Measurements from ENCODE around the gene UAP1L1.
"Not testable (repeated sequence)": the region's sequence is repeated elsewhere in the genome, so short reads cannot be mapped to it uniquely, and the experiment has no call there.

Gene UAP1L1, protein sequence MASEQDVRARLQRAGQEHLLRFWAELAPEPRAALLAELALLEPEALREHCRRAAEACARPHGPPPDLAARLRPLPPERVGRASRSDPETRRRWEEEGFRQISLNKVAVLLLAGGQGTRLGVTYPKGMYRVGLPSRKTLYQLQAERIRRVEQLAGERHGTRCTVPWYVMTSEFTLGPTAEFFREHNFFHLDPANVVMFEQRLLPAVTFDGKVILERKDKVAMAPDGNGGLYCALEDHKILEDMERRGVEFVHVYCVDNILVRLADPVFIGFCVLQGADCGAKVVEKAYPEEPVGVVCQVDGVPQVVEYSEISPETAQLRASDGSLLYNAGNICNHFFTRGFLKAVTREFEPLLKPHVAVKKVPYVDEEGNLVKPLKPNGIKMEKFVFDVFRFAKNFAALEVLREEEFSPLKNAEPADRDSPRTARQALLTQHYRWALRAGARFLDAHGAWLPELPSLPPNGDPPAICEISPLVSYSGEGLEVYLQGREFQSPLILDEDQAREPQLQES

DNA sequence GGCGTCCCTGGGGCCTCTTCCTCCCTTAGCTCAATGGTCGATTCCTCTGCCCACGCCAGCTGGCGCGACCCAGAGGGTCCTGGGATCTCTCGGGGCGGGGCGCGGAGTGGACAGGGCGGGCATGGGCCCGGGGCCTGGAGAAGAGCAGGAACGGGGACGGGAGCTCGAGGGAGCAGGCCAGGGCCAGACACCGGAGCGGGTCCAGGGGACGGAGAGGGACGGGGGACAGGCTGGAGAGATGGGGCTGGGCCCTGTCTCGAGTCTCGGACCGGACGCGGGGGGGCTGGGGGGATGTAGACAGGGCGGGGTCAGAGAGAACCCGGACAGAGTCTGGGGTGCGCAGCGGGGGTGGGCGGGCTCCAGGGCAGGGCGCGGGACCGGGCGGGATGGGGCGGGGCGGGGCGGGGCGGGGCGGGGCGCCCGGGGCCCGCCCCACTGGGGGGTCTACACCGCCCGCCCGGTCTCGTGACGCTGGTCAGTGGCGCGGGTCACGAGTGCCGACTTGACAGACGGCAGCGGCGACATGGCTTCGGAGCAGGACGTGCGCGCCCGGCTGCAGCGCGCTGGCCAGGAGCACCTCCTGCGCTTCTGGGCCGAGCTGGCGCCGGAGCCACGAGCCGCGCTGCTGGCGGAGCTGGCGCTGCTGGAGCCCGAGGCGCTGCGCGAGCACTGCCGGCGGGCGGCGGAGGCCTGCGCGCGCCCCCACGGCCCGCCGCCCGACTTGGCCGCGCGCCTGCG is at the start of gene UAP1L1:
Gene UAP1L1, plus strand, starts transcription at position 508 of the 738 bp plus-strand sequence. Its CDS starts 16 bp downstream, at position 524.
- DNase-seq: peak; percentile 18

DNA sequence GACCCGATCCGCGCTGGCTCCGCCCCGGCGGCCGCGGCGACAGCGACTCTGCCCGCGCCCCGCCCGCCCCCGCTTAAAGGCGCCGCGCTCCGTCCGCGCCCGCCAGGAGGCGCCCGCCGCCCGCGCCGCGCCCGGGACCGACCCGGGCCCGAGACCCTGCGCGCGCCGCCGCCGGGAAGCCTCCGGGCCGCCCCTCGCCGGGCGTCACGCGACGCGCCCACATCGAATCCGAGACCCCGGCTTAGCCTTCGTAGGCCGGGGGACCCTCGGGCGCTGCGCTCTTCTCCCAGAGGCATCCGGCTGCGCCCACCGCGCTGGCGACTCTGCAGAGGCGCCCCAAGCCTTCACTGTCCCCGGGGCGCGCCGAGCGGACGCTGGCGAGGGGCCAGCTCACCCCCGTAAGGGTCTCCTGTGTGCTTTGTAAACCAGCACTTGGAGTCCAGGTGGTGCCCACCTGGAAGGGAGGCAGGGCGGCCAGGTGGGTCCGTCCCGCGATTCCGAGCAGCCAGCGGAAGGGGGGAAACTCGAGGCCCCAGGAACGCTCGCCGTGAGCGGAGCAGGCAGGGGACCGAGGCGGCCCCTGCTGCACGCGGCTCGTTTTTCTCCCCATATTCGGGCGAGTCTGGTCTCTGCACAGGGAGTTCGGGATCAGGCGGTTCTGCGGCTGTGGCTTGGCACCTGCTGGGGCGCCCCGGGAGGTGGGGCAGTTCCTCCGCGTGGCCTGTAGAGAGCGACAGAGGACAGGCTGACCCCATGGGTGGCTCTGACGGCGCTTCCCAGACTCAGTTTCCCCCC is 48.9 kb upstream of the UAP1L1 start:
- peak; percentile 35 for DNase-seq

DNA sequence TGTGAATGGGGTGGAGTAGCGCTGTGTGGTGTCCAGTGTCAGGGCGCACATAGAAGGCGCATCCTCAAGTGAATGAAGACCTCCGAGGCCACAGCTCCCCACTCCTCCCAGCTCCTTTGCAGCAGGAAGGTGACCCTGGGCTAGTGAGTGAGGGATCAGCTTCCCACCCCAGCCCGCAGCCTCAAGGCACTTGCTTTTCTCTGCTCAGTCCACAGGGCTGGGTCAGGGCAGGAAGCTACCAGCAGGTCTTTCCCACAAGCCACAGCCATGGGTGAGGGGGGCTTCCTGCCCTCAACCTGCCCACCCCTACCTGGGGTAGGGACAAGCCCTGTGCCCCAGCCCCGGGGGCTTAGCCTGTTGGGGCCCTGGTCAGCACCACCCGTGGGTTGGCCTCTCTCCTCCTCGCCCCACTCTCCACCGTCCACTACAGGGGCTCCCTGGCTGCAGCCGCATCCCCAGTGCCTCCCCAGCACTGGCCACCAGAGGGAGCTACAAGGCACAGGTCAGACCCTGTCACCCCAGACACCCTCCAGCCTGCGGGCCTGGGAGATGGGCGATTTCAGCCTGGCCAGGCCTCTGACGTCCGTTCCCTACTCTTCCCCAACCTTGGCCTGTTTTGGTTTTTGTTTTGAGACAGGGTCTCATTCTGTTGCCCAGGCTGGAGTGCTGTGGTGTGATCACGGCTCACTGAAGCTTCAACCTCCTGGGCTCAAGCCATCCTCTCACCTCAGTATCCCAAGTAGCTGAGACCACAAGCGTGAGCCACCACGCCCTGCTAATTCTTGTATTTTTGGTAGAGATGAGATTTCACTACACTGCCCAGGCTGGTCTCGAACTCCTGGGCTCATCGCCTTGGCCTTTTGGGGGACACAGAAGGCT is 48.0 kb upstream of the UAP1L1 start:
- DNase-seq: no peak

DNA sequence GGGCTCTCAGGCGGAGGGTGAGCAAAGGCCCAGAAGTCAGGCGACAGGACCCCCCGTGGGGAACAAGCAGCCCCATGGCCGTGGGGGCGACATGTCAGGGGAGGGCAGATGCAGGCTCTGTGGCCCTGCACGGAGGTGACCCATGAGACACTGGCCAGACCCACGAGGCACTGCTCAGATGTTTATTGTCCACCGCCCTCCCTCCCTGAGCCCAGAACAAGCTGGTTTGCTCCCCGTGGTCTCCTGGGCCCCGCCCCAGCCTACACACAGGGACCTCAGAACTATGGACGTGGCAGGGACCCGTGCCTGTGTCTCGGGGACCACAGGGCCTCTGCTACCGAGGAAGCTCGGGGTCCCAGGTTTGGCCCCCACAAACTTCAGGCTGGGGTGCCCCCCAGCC is 47.3 kb upstream of the UAP1L1 start:
- no peak for DNase-seq

DNA sequence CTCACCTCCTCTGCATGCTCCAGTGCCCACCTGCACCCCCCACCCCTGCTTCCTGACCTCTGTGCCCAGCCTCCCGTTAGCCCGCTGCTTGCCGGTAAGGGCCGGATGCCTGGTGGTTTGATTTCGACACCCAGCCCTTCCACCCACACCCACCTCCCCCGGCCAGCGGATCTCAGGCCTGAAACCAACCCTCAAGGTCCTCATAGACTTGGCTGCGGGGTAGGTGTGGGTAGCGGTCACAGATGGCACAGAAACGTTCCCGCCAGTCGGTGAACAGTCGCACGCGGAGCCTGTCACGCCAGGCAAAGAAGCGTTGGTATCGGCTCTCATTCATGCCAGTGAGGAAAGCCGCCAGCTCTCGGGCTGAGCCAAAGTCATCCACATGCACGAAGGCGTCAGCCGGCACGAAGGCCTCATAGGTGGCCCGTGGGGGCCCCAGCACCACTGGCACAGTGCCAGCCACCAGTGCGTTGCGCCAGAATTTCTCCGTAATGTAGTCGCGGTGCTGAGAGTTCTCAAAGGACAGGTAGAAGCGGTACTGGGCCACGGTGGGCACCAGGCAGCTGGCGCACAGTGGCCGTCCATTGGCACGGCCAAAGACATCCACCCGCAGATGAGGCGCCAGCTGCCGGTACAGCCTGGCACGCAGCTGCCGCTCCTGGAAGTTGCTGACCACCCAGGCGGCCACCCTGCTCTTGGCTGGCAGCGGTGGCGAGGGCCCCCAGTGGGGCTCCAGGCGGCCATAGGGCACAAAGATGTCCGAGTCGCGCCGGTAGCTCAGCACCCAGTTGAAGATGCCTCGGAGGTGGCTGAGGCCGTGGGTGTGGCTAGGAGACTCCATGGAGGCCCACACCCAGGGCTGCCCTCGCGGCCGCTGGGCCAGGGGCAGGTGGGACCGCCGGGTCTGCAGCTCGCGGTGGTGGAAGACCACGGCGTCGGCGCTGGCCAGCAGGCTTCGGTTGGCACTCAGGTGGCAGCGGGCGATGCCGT is 46.5 kb upstream of the UAP1L1 start:
- DNase-seq: no peak

DNA sequence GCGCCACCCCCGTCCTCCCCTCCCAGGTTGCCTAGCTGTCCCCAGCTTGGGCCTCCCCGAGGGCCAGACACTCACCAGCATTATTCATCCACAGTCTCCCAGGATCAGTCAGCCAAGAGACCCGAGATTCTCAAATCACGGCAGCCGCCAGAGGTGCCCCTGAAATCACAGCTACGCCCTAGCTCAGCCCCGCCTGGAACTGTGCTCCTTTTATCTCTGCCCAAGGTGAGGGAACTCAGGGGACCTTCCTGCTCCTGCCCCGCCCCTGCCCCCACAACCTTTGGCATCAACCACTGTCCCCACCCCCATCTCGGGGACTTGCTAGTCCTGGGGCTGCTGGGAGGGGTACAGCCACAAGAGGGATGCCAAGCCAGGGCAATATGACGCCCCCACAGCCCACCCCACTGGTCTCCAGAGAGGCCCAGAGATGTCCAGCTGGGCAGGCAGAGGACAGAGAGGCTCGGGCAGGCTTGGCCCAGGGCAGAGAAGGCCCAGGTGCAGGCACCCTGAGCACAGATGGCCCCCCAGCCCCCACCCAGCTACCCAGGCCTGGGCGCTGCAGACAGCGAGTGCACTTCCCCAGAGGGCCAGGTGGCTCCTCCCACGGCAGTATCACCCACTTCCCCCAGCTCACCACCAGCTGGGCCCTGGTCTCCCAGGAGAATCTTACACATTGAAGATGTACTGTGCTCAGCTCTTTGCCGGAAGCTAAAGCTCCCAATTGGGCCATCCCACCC is 45.2 kb upstream of the UAP1L1 start, which contains the start of gene FUT7:
Gene FUT7, minus strand, starts transcription at position 185 of the 737 bp plus-strand sequence. Its CDS starts 97 bp downstream, at position 88.
- no peak for DNase-seq

DNA sequence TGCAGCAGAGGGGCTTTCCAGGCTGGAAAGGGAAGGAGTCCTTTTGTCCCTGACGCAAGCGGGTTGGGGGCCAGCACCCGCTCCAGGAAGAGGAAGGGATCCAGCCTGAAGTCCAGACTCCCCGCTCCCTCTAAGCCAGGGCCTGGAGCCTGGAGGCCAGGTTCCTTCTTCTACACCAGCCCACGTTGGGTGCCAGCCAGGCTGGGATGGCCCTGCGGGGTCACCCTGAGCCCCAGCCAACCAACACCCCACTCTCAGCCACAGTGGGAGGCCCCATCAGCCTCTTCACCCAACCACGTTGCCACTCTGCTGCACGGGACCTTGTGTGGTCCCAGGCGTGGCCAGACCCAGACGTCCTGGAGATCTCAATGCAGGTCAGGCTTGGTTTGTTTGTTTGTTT is 44.5 kb upstream of the UAP1L1 start:
- DNase-seq: no peak

DNA sequence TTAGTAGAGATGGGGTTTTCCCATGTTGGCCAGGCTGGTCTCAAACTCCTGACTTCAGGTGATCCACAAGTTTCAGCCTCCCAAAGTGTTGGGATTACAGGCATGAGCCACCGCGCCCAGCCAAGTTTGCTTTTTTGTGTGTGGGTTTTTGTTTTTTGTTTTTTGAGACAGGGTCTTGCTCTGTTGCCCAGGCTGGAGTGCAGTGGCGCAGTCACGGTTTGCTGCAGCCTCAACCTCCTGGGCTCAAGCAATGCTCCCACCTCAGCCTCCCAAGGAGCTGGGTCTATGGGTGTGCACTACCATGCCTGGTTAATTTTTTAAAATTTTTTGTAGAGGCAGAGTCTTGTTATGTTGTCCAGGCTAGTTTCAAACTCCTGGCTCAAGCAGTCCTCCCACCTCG is 43.8 kb upstream of the UAP1L1 start:
- not testable (repeated sequence) for DNase-seq

DNA sequence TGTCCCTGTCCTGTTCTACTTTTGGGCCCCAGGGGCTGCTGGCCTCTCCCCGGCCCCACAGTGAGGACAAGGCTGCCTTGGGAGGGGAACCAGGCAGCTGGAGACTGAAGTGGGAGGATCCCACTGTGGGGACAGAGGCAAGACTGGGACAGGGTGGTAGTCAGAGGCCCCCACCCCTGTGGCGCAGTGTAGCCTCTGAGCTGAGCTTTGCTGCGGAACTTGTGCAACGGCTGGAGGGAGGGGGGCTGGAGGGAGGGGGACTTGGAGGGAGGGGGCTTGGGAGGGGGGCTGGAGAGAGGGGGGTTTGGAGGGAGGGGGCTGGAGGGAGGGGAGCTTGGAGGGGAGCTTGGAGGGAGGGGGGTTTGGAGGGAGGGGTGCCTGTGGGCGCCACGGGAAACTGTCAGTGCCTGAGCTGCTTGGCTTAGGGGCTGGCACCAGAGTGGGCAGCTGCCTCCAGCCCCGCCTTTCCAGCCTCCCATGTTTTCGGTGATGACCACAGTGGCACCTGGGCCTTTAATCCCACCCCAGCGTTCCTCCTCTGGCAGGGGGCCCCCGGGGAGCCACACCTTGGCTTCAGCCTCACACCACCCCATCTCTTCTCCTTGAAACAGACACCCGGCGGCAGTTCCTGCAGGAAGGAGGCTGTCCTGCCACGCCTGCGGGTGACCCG is 43.1 kb upstream of the UAP1L1 start:
- DNase-seq: no peak

DNA sequence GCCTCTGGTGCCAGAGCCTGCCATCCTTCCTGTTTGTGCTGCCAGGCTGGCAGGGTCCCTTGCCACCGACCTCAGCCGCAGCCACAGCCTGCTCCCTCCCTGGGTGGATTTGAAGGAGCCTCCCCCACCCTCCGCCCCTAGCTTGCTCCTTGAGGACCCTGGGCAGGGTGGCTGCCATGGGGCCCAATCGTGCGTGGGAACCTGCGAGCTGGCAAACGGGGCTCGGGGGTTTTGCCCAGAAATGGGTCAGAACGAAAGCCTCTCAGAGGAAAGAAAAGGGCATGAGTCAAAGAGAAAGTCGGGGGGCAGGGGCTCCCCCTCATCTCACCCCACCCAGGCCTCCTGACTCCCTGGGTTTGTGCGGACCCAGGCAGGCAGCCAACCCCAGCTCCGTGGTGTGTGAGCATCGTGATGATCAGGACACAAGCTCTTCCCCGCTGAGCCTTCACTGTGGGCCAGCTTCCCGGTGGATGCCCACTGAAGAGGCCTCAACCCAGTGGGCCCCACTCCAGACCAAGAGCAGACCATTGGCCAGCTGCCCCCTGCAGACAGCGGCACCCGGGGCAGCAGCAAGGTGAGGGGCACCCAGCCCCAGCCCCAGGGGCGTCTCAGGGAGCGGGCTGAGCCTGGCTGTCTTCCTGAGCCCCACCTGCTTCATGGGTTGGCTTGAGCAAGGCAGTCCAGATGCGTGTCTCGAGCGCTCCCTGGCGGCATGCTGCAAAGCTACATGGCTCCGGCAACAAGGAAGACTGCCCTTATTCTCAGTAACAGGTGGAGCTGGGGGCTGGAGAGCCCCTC is 42.4 kb upstream of the UAP1L1 start:
- DNase-seq: peak; percentile 65

DNA sequence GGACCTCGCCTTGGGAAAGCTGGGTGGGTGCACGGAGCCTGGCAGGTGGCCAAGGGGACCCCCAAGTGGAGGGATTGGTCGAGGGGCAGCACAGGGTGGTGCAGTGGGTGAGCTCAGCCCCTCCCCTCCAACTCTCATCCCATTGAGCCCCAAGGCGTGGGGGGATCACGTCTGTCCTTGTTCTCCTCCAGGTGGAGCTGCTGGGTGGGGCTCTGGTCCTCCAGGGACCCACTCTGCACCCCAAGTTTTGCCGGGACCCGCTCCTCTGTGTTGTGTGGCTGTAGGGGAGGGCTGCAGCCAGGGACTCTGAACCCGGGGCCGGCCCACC is 41.8 kb upstream of the UAP1L1 start:
- DNase-seq: no peak

DNA sequence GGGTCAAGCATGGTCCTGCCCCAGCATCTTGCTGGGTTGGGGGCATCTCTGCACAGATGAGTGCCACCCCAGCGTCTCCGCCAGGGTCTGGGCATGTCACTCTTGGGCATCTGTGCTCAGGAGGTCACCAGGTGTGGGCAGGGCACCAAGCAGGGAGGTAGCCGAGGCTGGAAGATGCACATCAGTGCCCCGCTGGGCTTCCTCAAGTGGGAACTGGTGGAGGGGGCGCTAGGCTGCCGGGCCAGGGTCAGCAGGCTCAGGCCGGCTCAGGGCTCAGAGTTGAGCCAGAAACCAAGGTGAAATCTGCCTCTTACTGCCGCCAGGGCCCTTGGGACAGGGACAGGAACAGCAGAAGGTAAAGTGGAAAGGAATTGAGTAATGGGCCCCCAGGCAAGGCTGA is 41.4 kb upstream of the UAP1L1 start:
- no peak for DNase-seq

DNA sequence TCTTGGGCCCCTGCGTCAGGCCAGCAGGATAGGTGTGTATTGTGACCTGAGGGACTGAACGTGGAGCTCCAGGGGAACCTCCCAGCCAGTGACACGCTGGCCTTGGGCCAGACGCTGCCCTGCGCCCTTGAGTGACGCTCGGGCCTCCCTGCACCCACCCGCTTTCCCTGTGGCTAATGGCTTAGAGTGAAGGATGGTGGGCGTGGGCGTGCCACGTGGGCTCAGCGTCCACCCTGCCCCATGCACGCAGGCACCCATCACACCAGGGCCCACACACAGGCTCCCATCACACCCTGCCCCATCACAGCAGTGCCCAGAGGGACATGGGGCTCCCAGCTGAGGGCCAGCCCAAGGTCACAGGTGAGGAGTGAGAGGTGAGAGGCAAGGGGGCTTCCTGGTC is 40.3 kb upstream of the UAP1L1 start:
- DNase-seq: no peak

DNA sequence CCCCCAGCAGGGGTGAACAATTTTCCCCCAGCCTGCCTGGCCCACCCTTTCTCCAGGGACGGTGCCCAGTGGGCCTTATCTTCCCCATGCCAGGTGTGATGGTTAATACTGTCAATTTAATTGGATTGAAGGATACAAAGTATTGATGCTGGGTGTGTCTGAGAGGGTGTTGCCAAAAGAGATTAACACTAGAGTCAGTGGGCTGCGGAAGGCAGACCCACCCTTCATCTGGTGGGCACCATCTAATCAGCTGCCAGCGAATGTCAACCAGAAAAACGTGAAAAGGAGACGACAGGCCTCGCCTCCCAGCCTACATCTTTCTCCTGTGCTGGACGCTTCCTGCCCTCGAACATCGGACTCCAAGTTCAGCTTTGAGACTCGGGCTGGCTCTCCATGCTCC is 39.8 kb upstream of the UAP1L1 start:
- DNase-seq: no peak

DNA sequence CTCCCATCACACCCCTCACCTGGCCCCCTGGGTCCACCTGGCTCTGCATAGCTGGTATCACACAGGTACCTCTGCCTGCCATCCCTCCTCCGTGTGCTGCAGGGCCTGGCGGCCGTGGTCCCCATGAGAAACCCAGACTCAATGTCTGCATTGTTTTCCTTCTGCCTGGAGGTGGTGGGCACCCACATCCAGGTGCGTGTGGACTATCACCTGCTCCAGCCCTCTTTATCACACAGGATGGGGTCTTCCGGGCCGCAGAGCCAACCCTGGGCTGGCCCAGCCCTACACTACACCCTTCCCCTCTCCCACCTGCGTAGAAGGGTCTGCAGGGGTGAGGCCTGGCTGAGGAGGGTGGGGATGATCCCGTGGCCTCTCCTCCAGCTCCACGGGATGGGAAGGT is 38.4 kb upstream of the UAP1L1 start:
- DNase-seq: no peak

DNA sequence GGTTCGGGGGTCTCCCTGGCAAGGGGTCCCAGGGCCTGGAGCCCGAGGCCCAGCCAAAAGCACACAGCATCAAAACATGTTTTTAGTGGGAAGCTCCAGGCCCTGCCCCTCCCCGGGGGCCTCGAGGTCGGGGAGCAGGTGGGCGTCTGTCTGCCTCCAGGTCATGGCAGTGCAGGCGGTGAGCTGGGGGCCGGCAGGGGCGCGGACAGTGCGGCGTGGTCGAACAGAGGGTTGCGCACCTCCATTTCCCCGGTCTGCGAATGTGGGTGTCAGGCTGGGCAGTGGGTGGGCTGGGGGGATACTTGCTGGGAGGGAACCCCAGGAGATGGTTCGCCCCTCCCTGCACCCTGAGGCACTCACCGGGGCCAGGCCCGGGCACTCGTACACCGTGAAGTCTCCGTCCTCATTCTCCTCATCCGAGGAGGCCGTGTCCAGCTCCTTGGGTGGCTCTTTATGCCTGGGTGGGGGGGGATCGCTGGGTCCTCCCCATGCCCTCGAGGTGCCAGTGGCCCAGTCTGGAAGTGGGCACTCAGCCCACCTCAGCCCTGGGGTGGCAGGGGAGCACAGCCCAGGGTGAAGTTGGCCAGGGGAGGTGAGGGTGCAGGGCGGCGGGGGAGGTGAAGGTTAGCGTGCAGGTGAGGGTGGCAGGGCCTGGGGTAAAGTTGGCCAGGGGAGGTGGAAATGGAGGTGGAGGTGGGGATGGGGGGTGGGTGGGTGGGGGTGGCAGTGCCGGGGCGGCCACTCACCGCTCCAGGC is 37.5 kb upstream of the UAP1L1 start:
- no peak for DNase-seq

DNA sequence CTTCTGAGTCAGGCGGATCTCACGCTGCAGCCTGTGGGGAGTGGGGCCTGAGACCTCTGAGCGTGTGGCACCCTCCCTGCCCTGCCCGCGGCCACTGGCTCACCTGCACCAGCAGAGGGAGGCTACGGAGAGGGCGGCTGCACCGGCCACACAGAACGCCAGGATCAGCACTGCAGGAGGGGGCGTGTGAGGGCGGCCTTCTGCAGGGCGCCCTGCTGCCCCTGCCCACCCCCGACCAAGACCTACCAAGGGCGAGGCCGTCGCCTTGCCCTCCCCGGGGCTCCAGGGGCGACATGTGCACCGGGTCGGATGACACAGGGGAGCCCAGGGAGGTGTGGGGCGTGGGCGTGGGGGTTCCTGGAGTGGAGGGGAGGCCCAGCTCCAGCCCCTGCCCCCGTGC is 36.7 kb upstream of the UAP1L1 start:
- no peak for DNase-seq

DNA sequence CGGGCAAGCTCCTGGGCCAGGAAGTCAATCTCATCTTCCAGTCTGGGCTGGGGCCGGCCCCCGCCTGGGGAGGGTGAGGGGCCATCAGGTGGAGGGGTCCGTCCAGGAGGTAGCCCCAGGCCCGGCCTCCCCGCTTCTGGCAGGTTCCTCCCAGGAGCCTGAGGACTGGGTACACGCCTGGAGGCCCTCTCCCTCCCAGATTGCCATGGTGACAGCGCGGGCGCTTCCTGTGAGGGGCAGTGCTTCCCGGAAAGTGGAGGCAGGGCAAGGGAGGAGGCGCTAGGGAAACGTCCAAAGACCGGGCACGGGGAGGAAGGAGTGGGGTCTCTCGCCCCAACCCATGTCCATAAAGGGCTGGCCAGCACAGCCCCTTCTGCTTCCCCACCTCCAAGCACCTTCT is 36.2 kb upstream of the UAP1L1 start:
- DNase-seq: no peak
